DMS53 treated with DMSO at 0.1 percent for 48 hours (cell line): ENCODE results near the gene ISG15.

ENCODE experiments used
- DNase-seq: peaks from one replicate; lab custom pipeline; 2025; ENCODE audit not compliant: unreplicated experiment; lab: John Stamatoyannopoulos, UW

Gene ISG15

GRCh38 chr1:1013105-1013921 lies at the start of gene ISG15:
TSS of gene ISG15 (plus strand) at chr1:1013497. CDS start at chr1:1013574, 77 bp downstream.
- peak; percentile 79 for DNase-seq

DNA sequence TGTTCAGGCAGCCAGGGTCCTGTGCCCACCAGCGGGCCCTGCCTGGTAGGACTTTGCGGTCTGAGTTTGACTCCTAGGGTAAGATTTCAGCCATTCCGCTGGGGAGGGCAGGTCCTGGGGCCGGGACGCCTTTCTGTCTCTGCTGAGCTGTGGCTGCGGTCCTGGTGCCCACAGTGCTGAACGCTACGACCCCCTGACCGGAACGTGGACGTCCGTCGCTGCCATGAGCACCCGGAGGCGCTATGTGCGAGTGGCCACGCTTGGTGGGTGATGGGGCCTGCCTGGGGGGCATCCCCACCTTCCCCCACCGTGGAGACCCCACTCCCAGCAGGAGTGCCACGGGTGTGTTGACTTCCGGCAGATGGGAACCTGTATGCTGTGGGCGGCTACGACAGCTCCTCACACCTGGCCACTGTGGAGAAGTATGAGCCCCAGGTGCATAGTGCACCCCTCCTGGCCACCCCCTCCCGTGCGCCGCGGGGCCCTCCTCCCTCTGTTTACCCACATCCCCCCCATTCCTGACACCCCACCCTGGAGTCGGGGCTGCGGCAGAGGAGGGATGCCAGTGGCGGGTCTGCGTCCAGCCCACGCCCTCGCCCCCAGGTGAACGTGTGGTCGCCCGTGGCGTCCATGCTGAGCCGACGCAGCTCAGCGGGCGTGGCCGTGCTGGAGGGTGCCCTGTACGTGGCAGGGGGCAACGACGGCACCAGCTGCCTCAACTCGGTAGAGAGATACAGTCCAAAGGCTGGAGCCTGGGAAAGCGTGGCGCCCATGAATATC lies 49.4 kb upstream of the ISG15 start:
- DNase-seq = no peak

DNA sequence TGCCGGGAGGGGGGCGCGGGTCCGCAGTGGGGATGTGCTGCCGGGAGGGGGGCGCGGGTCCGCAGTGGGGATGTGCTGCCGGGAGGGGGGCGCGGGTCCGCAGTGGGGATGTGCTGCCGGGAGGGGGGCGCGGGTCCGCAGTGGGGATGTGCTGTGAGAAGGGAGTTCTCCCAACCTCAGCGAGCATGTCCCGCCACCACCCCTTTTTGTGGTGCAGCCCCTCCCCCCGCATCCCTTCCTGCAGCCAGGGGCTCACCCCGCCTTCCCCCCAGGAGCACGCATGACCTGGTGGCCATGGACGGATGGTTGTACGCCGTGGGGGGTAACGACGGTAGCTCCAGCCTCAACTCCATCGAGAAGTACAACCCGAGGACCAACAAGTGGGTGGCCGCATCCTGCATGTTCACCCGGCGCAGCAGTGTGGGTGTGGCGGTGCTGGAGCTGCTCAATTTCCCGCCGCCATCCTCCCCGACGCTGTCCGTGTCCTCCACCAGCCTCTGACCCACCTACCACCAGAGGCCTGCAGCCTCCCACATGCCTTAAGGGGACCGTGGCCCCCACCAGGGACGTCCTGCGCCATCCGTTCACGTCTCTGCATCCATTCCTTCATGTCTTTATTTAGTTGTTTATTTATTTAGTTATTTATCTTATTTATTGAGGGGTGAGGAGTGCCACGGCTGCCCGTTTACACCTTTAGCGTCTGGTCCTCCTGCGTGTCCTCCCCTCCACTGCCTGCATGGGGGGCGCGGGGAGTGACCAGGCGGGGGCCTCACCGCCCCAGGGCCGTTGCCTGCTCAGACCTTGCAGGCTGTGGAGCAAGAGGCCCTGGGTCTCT lies 48.4 kb upstream of the ISG15 start:
- DNase-seq = no peak

GRCh38 chr1:965526-966134 lies 47.7 kb upstream of the ISG15 start:
- DNase-seq = no peak

DNA sequence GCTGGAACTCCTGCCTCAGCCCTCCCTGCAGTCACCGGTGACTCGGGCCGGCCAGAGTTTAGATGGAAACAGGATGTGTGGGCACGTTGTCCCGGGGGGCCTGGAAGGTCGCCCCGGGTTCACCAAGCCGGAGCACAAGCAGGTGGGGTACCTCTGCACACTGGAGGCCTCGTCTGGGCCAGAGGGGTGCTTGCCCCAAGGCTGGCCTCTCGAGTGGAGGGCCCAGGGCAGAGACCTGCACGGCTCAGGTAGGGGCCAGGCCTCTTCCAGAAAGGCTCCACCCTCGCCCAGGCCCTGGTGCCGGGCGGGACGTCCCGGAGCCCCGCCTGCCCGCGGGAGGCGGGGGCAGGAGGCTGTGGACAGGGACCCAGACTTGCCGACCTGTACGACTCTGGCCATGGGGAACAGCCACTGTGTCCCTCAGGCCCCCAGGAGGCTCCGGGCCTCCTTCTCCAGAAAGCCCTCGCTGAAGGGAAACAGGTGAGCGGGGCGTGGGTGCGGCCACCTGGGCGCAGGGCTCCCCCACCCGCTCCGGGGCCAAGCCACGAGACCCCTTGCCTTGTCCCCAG lies 47.1 kb upstream of the ISG15 start, which contains the start of gene PLEKHN1:
Gene PLEKHN1 (plus strand): TSS at position 348 of the 569 bp plus-strand sequence. CDS start 50 bp downstream, at position 398.
- DNase-seq = peak; percentile 53

DNA sequence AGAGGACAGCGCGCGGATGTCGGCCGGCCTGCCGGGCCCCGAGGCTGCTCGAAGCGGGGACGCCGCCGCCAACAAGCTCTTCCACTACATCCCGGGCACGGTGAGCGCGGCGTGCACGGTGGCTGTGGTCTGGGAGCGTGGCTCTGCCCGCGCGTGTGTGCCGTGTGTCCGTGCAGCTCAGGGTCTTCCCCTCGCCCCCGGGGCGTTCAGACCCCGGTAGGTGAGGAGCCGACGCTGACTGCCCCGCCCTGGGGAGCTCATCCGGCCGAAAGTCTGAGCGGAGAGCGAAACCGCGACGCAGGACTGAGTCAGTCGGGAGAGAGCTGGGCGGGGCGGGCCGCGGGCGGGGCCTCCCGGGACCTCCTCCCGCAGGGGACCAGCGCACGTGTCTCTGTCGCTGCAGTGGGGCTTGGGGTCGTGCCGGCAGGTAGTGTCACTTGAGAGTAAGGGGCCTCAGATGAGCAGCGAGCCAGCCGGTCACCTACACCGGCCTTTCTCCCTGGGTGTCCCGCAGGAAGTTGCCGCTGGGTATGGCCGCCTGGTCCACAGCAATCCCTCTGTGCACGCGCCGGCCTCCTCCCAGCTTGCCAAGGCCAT lies 46.5 kb upstream of the ISG15 start:
- DNase-seq = peak; percentile 45

GRCh38 chr1:967466-968343 lies 45.6 kb upstream of the ISG15 start:
- DNase-seq = no peak

DNA sequence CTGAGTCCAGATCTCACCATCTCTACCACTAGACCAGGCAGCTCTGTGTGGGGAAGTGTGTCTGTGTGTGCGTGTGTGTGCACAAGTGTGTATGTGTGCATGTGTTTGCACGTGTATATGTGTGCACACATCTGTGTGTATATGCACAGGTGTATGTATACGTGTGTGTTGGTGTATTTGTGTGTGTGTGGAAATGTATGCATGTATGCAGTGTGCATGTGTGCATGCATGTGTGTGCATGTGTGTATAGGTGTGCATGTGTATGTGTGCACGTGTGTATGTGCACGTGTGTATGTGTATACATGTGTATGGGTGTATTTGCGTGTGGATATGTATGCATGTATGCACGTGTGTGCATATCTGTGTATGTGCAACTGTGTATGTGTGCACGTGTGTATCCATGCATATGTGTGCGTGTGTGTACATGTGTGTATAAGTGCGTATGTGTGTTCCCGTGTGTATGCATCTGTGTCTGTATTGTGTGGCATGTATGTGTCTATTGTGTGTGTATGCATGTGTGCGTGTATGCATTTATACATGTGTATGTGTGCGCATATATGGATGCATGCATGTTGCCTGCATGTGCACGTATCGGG lies 43.9 kb upstream of the ISG15 start:
- DNase-seq = no peak

DNA sequence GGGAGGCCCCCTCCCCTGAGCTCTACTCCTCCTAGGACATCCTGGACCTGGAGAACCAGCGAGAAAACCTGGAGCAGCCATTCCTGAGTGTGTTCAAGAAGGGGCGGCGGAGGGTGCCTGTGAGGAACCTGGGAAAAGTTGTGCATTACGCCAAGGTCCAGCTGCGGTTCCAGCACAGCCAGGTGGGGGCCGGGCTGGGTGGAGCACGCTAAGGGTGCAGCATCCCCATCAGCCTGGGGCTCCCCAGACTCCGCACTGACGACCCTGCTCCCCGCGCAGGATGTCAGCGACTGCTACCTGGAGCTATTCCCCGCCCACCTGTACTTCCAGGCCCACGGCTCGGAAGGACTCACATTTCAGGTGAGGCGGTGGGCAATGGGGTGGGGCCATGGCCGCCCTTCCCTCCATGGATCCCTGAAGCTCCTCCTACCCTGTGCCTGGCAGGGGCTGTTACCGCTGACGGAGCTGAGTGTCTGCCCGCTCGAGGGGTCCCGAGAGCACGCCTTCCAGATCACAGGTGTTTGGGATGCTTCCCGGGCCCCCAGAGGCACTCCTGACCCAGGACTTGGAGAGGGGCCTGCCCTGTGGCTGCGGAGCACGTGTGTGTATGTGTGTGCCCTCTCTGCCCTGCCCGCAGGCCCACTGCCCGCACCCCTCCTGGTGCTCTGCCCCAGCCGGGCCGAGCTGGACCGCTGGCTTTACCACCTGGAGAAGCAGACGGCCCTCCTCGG lies 42.9 kb upstream of the ISG15 start:
- DNase-seq = no peak

GRCh38 chr1:970973-971730 lies 42.1 kb upstream of the ISG15 start:
- no peak for DNase-seq

DNA sequence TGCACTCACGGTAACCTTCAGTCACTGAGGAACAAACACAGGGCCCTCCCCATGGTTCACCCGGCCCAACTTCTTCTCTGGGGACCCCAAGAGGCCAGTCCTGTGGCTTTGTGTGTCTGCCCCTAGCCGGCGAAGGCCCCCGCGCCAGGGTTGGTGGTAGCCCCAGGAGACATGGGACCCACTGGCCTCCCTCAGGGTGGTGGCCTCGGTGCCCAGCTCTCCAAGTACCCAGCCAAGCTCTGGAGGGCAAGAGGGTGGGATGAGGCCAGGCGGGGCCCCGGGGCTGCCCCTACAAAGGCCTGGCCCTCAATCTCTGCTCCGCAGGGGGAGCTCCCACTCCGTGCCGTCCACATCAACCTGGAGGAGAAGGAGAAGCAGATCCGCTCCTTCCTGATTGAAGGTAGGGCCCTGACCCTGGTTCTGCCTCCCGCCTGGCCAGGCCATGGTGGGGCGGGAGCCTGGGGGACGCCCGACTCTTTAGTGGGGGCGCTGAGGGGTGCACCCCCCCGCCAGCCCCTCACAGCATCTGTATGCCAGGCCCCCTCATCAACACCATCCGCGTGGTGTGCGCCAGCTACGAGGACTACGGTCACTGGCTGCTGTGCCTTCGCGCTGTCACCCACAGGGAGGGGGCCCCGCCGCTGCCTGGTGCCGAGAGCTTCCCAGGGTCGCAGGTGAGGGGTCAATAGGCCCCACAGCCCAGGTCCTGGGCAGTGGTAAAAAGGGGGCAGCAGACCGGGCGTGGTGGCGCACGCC lies 41.4 kb upstream of the ISG15 start:
- no peak for DNase-seq

- DNase-seq = no peak
Observed at GRCh38 chr1:972726-973458, 40.4 kb upstream of the ISG15 start.

- no peak for DNase-seq
Observed at GRCh38 chr1:973459-974292, 39.6 kb upstream of the ISG15 start.

DNA sequence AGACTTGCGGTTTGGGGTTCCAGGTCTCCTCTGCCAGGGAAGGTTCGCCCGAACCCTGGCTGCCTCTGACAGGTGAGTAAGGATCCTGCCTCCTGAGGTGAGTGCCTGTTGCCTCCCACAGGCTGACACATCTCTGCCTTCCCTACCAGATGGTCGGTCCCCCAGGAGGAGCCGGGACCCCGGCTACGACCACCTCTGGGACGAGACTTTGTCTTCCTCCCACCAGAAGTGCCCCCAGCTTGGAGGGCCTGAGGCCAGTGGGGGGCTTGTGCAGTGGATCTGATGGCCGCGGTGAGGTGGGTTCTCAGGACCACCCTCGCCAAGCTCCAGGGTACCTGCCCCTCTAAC lies 39.0 kb upstream of the ISG15 start:
- no peak for DNase-seq

GRCh38 chr1:974687-975328 lies 38.5 kb upstream of the ISG15 start:
- DNase-seq = no peak
